HepG2 (cell line): ENCODE measurements around the gene ATP1B2. TPM values are rescaled to one million over a fixed set of nuclear protein-coding genes. Genes with fewer than 3 reads are reported as not detected.

Source experiments
- BHLHE40 ChIP-seq: IDR thresholded peaks from 2 replicates; pipeline ENCODE4 v1.6.1; 2011; ENCODE audit warnings: low read length, improper control_type of control experiment
- CAMTA2 ChIP-seq: sonication (generic); formaldehyde crosslinking; IDR thresholded peaks from 2 replicates; pipeline ENCODE4 v1.4.0; 2020; ENCODE audit warnings: mild to moderate bottlenecking, missing genetic modification reagents, borderline replicate concordance
- ETS1 ChIP-seq: sonication (generic); formaldehyde crosslinking; IDR thresholded peaks from 2 replicates; pipeline ENCODE4 v1.4.0; 2020; ENCODE audit warnings: missing genetic modification reagents
- FOXK2 ChIP-seq: fragments of 450-650 bp; IDR thresholded peaks from 2 replicates; pipeline ENCODE4 v1.6.1; 2016
- GZF1 ChIP-seq: sonication (generic); formaldehyde crosslinking; IDR thresholded peaks from 2 replicates; pipeline ENCODE4 v1.5.1; 2020; ENCODE audit warnings: mild to moderate bottlenecking, missing genetic modification reagents
- HES4 ChIP-seq: sonication (generic); formaldehyde crosslinking; IDR thresholded peaks from 2 replicates; pipeline ENCODE4 v1.9.0; 2021; ENCODE audit warnings: mild to moderate bottlenecking, missing genetic modification reagents, borderline replicate concordance
- KAT8 ChIP-seq: IDR thresholded peaks from 2 replicates; pipeline ENCODE4 v1.6.1; 2016; ENCODE audit warnings: missing genetic modification reagents, missing compliant biosample characterization
- KDM5A ChIP-seq: fragments of 200-600 bp; sonication (generic); IDR thresholded peaks from 2 replicates; pipeline ENCODE4 v1.7.0; 2018; ENCODE audit warnings: antibody characterized with exemption, mild to moderate bottlenecking, low read length, borderline replicate concordance
- PCBP1 ChIP-seq: fragments of 200-400 bp; formaldehyde crosslinking; IDR thresholded peaks from 2 replicates; pipeline ENCODE4 v1.6.1; 2017; ENCODE audit warnings: mild to moderate bottlenecking, low read depth, low read length, borderline replicate concordance
- PLSCR1 ChIP-seq: sonication (generic); formaldehyde crosslinking; IDR thresholded peaks from 2 replicates; pipeline ENCODE4 v1.5.0; 2020; ENCODE audit warnings: missing genetic modification reagents, mild to moderate bottlenecking, borderline replicate concordance
- PRPF4 ChIP-seq: fragments of 200-400 bp; formaldehyde crosslinking; IDR thresholded peaks from 2 replicates; pipeline ENCODE4 v1.6.1; 2016; ENCODE audit warnings: low read length, low read depth; ENCODE audit not compliant: poor library complexity, severe bottlenecking
- PTBP1 ChIP-seq: fragments of 200-400 bp; formaldehyde crosslinking; IDR thresholded peaks from 2 replicates; pipeline ENCODE4 v1.6.1; 2018; ENCODE audit warnings: low read length, low read depth; ENCODE audit not compliant: poor library complexity, severe bottlenecking
- RORA ChIP-seq: sonication (generic); formaldehyde crosslinking; IDR thresholded peaks from 2 replicates; pipeline ENCODE4 v1.5.0; 2020; ENCODE audit warnings: mild to moderate bottlenecking, missing genetic modification reagents, moderate library complexity
- SIN3A ChIP-seq: IDR thresholded peaks from 2 replicates; pipeline ENCODE4 v1.6.1; 2011; ENCODE audit warnings: low read depth, mild to moderate bottlenecking, control low read depth, low read length, borderline replicate concordance
- ZBTB2 ChIP-seq: sonication (generic); formaldehyde crosslinking; IDR thresholded peaks from 2 replicates; pipeline ENCODE4 v1.8.0; 2022; ENCODE audit warnings: low read depth, missing genetic modification reagents
- ZNF138 ChIP-seq: sonication (generic); formaldehyde crosslinking; IDR thresholded peaks from 2 replicates; pipeline ENCODE4 v1.5.0; 2020; ENCODE audit warnings: mild to moderate bottlenecking, low read depth, missing genetic modification reagents
- ZNF20 ChIP-seq: sonication (generic); formaldehyde crosslinking; IDR thresholded peaks from 2 replicates; pipeline ENCODE4 v1.4.0; 2020; ENCODE audit warnings: mild to moderate bottlenecking, moderate library complexity, missing genetic modification reagents
- ZNF44 ChIP-seq: sonication (generic); formaldehyde crosslinking; IDR thresholded peaks from 2 replicates; pipeline ENCODE4 v1.5.1; 2020; ENCODE audit warnings: mild to moderate bottlenecking, missing genetic modification reagents
- ZNF580 ChIP-seq: IDR thresholded peaks from 2 replicates; pipeline ENCODE4 v1.6.1; 2016; ENCODE audit warnings: low read depth, borderline replicate concordance
- ZNF597 ChIP-seq: sonication (generic); formaldehyde crosslinking; IDR thresholded peaks from 2 replicates; pipeline ENCODE4 v1.5.0; 2020; ENCODE audit warnings: missing genetic modification reagents
- ZNF678 ChIP-seq: sonication (generic); formaldehyde crosslinking; IDR thresholded peaks from 2 replicates; pipeline ENCODE4 v1.4.0; 2020; ENCODE audit warnings: mild to moderate bottlenecking, missing genetic modification reagents
- ZNF800 ChIP-seq: sonication (generic); formaldehyde crosslinking; IDR thresholded peaks from 2 replicates; pipeline ENCODE4 v1.4.0; 2020; ENCODE audit warnings: missing genetic modification reagents
- ZSCAN9 ChIP-seq: IDR thresholded peaks from 2 replicates; pipeline ENCODE4 v1.6.1; 2016; ENCODE audit warnings: borderline replicate concordance
- polyA plus RNA-seq, 8 experiments: library from polyadenylated mRNA; depleted of rRNA in 3 of 8; stranded (reverse) in 7 of 8; unstranded in 1 of 8; fragments of >200 nt; fragmentation: Illumina TruSeq in 4 of 8; extraction: Trizol in 4 of 8; gene quantifications; 2 replicates each; pipeline versions ENCODE4 v1.2.1 to v1.2.3, GENCODE V29; 2011 to 2016; ENCODE audit warnings: low read depth in 4 of 8, missing spikeins in 1 of 8, mixed read lengths in 1 of 8; ENCODE audit not compliant: insufficient read depth in 1 of 8
- total RNA-seq, 5 experiments: library from RNA; depleted of rRNA; stranded (reverse); fragments of >200 nt; fragmentation: Illumina TruSeq; extraction: Trizol; gene quantifications; 2 replicates each; pipeline ENCODE4 v1.2.3, GENCODE V29; 2016; ENCODE audit warnings: low read depth in 1 of 5

The ATP1B2 gene
- total and polyA plus RNA-seq, 2 of the 13 experiments (the other 11 are each of a cell fraction or from before 2014, with no cell fraction given), result not detected

GRCh38 chr17:7687072-7687907 is 36.6 kb downstream of the ATP1B2 start, which contains the start of gene TP53 (continued):
- TF ChIP-seq SIN3A (peak; percentile 86; the same call in 1 of the 2 replicates), PTBP1 (no peak), BHLHE40 (0 out of 2 replicates have a peak, but pooled peaks have one; percentile 10), ZNF138 (CRISPR knock-in tag) (0 out of 2 replicates have a peak, but pooled peaks have one; percentile 68), ZBTB2 (CRISPR knock-in tag) (0 out of 2 replicates have a peak, but pooled peaks have one; percentile 57), ZNF44 (CRISPR knock-in tag) (no peak), ZSCAN9 (CRISPR knock-in tag) (no peak; the same call in 1 of the 2 replicates), ZNF597 (CRISPR knock-in tag) (no peak), PCBP1 (0 out of 2 replicates have a peak, but pooled peaks have one; percentile 31), PLSCR1 (CRISPR knock-in tag) (no peak), ZNF580 (CRISPR knock-in tag) (no peak), HES4 (CRISPR knock-in tag) (peak; percentile 78; the same call in 1 of the 2 replicates), ZNF800 (CRISPR knock-in tag) (no peak), FOXK2 (no peak), PRPF4 (no peak), GZF1 (CRISPR knock-in tag) (no peak), CAMTA2 (no peak), KAT8 (peak; percentile 70), KDM5A (peak; percentile 32), ZNF20 (no peak), ZNF678 (CRISPR knock-in tag) (no peak), ETS1 (no peak), RORA (CRISPR knock-in tag) (no peak)
